ENCODE results near the gene SERPINB6. TPM values are rescaled to one million over a fixed set of nuclear protein-coding genes. Genes with fewer than 3 reads are reported as not detected.

SERPINB6 gene
- total RNA-seq, 1 experiment from 2014 or later: 39.0 TPM

DNA sequence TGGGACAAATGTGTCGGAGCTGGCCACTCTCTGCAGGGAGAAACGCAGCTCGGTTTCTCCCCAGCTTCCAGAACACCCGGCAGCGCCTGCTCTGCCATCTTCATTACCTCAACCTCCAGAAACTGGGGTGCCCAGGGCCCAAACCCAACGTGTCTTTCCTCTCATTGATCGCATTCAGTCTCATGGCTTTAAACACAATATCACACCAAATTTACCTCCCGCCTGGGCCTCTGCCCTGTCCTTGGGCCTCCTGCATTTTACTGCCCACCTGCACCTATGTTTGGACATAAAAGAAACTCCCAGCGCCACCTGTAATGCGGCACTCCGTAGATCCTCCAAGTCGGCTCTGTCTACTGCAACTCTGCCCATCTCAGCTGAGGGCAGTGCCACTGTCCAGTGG is 22.2 kb downstream of the SERPINB6 start:
- Histone ChIP-seq H4K5ac (ENCODE audit: insufficient read length, low read depth, low read length) (no peak overlapping the region), H2BK5ac (ENCODE audit: insufficient read length, low read length) (no peak overlapping the region), H3K23ac (ENCODE audit: insufficient read length, low read depth, low read length) (no peak overlapping the region), H3K18ac (ENCODE audit: insufficient read length, low read depth, low read length) (no peak overlapping the region), H4K91ac (ENCODE audit: insufficient read length, low read depth, low read length) (no peak overlapping the region), H4K8ac (replicated peaks; ENCODE audit: insufficient read length, low read depth, low read length) (no peak overlapping the region), H3K4me1 (ENCODE audit: insufficient read depth, low read length) (no peaks in the 10 kb centered on the region), H2BK20ac (ENCODE audit: low read depth, low read length, poor library complexity, severe bottlenecking) (no peak overlapping the region), H3K9me3 (ENCODE audit: control insufficient read depth, low read depth, low read length) (no peaks in the 10 kb centered on the region), H3K9ac (ENCODE audit: extremely low read depth, insufficient read length, low read length) (no peak overlapping the region), H2BK12ac (ENCODE audit: insufficient read length, low read depth, low read length) (no peak overlapping the region), H2AFZ (ENCODE audit: low read length) (no peak overlapping the region), H3K79me2 (ENCODE audit: insufficient read depth, low read length) (no peaks in the 10 kb centered on the region), H3K27ac (ENCODE audit: insufficient read length, low read depth, low read length) (no peak overlapping the region), H3K79me1 (ENCODE audit: insufficient read depth, low read depth, low read length, poor library complexity, severe bottlenecking) (no peaks in the 10 kb centered on the region), H2BK120ac (ENCODE audit: low read depth, low read length, poor library complexity, severe bottlenecking) (no peak overlapping the region), H3T11ph (ENCODE audit: low read length) (no peak overlapping the region), H4K20me1 (ENCODE audit: control insufficient read depth, insufficient read depth, insufficient read length) (no peaks in the 10 kb centered on the region), H3K56ac (ENCODE audit: insufficient read length, low read depth, low read length) (no peak overlapping the region), H3K27me3 (ENCODE audit: insufficient read depth, low read length) (no peaks in the 10 kb centered on the region), H3K14ac (ENCODE audit: insufficient read depth, low read length) (no peak overlapping the region; the same call in 1 of the 2 replicates), H3K23me2 (ENCODE audit: insufficient read length, low read depth, low read length, poor library complexity, severe bottlenecking) (no peaks in the 10 kb centered on the region), H3K4me2 (ENCODE audit: insufficient read depth, insufficient read length, low read length) (no peak overlapping the region), H3K4ac (ENCODE audit: low read depth, low read length) (no peak overlapping the region), H2AK5ac (ENCODE audit: insufficient read length, low read length) (no peak overlapping the region), H2BK15ac (ENCODE audit: low read depth, low read length) (no peak overlapping the region)
- DNase-seq: peak; percentile 17
- Mint-ChIP-seq H3K27ac (peak overlapping the region in 1 of 3 experiments; percentile 72; a peak in 2 of 7 replicates), H3K9me3 (no peaks in the 10 kb centered on the region), H3K4me3 (no peak overlapping the region), H3K36me3 (ENCODE audit: insufficient read depth in 1 of 3, low read depth in 3 of 3) (peaks cover 4 to 21% (median 9%) of the 10 kb centered on the region in 3 experiments; a peak in 5 of 7 replicates), H3K4me1 (peaks cover 26 to 33% of the 10 kb centered on the region in 2 experiments), H3K27me3 (ENCODE audit: low read depth) (no peaks in the 10 kb centered on the region)
- no peak for TF ChIP-seq CTCF (conservative IDR thresholded peaks at IDR 0.05)
- no CpG with 5 or more reads among the region's 12 CpGs for WGBS (ENCODE audit: extremely low coverage, insufficient read length, low lambda C conversion rate)

All from H9 (cell line).